ENCODE results near the gene ITGBL1. TPM values are rescaled to one million over a fixed set of nuclear protein-coding genes. Genes with fewer than 3 reads are reported as not detected.

ITGBL1 gene
- total RNA-seq, 1 donor from 2014 or later, result 0.40 TPM

- no peak for ATAC-seq
These were observed 255.2 kb downstream of the ITGBL1 start for GRCh38 chr13:101707659-101708058.

DNA sequence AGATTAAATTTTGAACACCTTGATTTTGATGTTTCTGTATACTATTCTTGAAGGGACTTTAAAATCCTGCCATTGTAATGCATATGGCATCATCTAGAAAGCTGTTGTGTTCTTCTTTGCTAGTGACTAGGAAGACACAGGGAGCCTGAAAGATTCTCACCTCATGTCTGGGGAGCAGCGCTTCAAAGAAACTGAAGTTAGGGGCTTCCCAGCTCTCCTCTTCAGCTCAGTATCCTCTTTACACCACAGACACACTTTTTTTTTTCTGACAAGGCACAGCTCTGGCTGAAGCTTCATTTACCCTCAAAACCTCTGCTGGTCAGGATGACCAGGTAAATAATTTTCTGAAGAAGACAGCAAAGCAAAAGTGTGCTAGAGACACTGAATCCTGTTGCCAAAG lies 255.6 kb downstream of the ITGBL1 start:
- no peak for ATAC-seq

GRCh38 chr13:101709952-101710351 lies 257.5 kb downstream of the ITGBL1 start:
- ATAC-seq, result no peak

- ATAC-seq, result no peak
These were observed 259.0 kb downstream of the ITGBL1 start for GRCh38 chr13:101711307-101712025.

- ATAC-seq, result no peak
These were observed 259.5 kb downstream of the ITGBL1 start for GRCh38 chr13:101712026-101712348.

DNA sequence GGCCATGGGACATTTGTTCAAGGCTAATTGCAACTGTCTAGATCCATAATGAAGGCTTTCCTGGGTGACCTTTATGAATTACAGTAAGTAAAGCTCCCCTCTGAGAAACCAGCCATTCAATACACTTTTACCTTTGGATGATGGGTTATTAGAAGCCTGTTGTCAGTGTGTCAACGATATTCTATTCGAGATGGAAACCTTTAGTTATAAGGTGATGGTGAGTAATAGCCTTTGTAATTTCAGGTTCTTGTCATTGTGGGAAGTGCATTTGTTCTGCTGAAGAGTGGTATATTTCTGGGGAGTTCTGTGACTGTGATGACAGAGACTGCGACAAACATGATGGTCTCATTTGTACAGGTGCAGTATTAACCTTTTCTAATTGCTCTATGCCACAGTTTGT lies 261.7 kb downstream of the ITGBL1 start:
- ATAC-seq, result no peak

- no peak for ATAC-seq
These were observed 264.9 kb downstream of the ITGBL1 start for GRCh38 chr13:101717353-101717752.

DNA sequence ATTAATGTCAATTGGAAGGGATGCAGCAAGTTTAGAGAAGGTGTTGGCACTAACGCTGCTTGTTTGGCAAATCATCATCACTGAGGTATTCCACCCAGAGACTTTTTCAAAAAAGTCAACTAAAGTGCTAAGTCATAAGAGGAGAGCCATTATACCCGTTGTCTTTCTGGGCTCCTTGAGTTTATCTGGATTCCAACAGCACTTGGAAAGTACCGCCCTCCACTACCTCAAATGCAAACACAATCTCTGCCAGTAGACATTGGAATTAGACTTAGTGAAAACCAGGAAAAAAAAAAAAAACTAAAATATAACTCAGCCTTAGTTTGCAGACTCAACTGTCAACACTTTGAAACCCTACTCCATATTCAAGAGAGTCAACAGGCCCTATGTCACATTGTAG lies 266.0 kb downstream of the ITGBL1 start:
- ATAC-seq, result no peak

DNA sequence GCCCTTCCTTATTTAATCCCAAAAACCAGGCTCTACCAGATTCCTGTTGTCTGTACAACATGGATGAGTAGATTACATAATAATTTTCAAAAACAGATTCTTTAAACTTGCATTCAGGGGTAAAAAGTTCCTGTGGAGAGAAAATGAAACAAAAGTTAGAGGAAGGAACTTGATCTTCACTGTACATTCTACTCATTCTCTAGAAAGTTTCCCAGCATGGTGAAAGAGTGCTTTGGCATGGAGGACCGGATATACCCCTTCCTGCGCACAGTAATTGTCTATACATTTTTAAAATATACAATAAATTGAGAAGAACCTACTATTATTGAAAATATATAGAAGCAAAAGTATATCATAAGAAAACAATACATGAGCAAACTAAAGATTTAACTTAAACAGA lies 274.2 kb downstream of the ITGBL1 start:
- ATAC-seq, result no peak

- no peak for ATAC-seq
These were observed 274.6 kb downstream of the ITGBL1 start for GRCh38 chr13:101727118-101727517.

DNA sequence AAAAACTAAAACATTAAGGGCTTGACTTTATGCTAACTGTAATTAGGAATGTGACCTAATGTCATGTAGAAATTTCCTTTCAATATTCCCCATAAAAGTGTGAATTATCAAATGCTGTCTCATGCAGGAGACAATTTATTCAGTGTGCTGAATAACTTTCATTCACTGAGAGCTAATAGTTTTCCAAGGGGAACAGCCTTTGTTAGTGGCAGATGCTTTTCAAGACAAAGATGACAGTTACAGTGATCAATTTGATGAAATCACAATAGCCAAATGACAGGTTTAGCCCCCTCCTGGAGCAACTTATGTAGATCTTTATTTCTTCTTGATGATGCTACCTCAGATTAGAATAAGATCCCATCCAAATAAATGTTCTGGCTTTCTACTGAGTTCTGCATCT lies 275.5 kb downstream of the ITGBL1 start:
- no peak for ATAC-seq

GRCh38 chr13:101728615-101729014 lies 276.1 kb downstream of the ITGBL1 start:
- ATAC-seq, result no peak

DNA sequence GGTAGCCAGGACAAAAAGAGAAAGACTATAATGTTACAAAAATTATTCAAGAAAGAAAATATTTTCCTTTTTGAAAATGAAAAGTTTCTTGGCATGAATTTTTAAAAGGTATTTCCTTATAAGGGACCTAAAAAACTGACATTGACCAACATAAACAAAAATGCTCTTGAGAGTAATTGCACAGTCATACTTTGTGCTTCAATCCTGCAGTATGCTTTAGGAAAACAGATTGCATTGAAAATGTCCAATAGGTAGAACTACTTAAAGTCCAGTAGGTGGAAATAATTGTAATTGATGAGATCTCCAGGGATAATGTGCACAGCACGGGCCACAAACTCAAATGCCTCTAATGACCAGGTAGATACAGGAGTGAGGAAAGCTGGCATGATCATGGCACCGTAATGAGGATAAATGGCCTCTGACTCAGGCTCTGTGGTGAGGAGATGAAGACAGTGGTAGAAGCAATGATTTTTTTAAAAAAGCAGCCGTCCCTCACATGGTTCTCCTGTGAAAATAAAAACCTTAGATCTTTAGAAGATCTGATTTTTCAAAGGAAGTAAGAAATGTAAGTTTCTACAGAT lies 278.0 kb downstream of the ITGBL1 start:
- ATAC-seq, result no peak

- ATAC-seq, result peak; percentile 54
These were observed 284.1 kb downstream of the ITGBL1 start for GRCh38 chr13:101736566-101736965.

DNA sequence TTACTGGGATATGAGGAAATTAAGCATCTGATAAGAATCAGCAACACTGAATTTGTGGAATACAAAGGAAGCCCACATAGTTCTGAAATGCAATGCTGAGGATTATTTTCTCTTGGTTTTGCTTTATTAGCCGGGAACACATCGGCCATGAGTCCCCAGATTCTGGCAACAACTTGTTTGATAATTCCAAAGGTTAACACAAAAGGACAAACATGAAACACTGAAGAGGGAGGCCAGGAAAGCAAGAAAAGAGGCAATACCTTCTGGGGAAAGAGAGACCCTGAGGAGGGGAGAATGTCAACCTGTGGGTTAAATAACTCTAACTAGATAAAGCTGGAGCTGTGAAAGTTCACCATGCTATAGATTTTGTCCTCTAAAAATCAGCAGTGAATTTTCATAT lies 285.9 kb downstream of the ITGBL1 start:
- no peak for ATAC-seq

- no peak for ATAC-seq
These were observed 287.1 kb downstream of the ITGBL1 start for GRCh38 chr13:101739382-101740178.

- ATAC-seq, result no peak
These were observed 294.0 kb downstream of the ITGBL1 start for GRCh38 chr13:101746513-101746912.

- ATAC-seq, result no peak
These were observed 294.6 kb downstream of the ITGBL1 start for GRCh38 chr13:101747039-101747438.

DNA sequence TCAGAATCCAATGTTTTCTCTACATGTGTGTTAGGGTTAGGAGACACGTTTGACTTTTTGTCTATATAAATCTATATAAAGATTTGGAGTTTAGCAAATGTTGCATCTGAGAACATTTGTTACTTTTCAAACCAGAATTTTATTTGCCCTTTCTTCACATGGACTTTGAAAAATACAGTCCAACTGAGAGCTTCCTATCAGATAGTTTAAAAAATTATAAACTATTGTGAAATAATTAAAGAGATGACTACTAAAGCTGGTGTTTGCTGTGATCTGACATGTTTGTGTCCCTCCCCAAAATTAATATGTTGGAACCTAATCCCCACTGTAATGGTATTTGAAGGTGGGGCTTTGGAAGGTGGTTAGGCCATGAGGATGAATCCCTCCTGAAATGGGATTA lies 297.1 kb downstream of the ITGBL1 start:
- ATAC-seq, result no peak

GRCh38 chr13:101751488-101751887 lies 299.0 kb downstream of the ITGBL1 start:
- ATAC-seq, result no peak

- ATAC-seq, result no peak
These were observed 300.0 kb downstream of the ITGBL1 start for GRCh38 chr13:101752432-101752831.

DNA sequence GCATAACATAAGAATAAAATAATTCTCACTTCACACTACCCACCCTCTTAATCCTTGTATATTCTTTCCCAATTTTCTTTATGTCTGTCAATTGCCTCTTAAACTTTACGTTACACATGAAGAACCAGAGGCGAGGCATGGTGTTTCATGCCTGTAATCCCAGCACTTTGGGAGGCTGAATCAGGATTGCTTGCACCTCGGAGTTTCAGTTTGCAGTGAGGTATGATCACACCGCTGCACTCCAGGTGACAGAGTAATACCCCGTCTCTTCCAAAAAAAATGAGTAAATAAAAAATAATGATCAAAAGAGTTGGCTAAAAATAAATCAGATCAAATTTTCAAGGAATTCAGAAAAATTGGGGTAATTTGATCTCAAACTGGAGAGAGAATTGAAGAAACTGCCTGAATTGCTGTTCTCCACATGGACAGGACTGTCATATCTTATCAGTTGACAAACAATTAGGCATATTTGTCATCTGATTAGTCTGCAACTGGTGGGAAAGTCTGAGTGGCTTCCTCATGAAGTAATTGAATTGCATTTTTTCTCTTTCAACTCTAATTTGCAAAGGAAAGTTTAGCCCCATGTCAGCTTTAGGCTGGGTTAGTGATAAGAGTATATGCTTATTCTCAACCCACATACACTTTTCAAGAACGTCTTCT lies 302.9 kb downstream of the ITGBL1 start:
- ATAC-seq, result no peak

GRCh38 chr13:101757446-101758039 lies 305.1 kb downstream of the ITGBL1 start:
- peak; percentile 63 for ATAC-seq
